HG03175 (cell line): Measurements from ENCODE around the gene UBE3D.
"Not testable (repeated sequence)": the region's sequence is repeated elsewhere in the genome, so short reads cannot be mapped to it uniquely, and the experiment has no call there.

Experiments
- ATAC-seq: cut with Tn5 transposase; IDR thresholded peaks from one replicate; pipeline ENCODE4 v1.9.1; 2021; ENCODE audit warnings: mild to moderate bottlenecking, moderate library complexity; ENCODE audit not compliant: unreplicated experiment

Gene UBE3D

GRCh38 chr6:83057705-83058321 is 7.8 kb downstream of the UBE3D start:
- peak; percentile 73 for ATAC-seq

- ATAC-seq, result peak; percentile 72
Observed at GRCh38 chr6:83055366-83055964, 10.2 kb downstream of the UBE3D start.

GRCh38 chr6:83053678-83054077 is 12.0 kb downstream of the UBE3D start:
- no peak for ATAC-seq

- no peak for ATAC-seq
Observed at GRCh38 chr6:83051377-83052172, 14.1 kb downstream of the UBE3D start.

- no peak for ATAC-seq
Observed at GRCh38 chr6:83047065-83047754, 18.4 kb downstream of the UBE3D start.

- ATAC-seq, result no peak
Observed at GRCh38 chr6:83044091-83044768, 21.4 kb downstream of the UBE3D start.

- no peak for ATAC-seq
Observed at GRCh38 chr6:83042467-83043053, 23.1 kb downstream of the UBE3D start.

- ATAC-seq, result no peak
Observed at GRCh38 chr6:83038246-83038645, 27.4 kb downstream of the UBE3D start.

GRCh38 chr6:83031689-83032088 is 34.0 kb downstream of the UBE3D start:
- ATAC-seq, result no peak

- ATAC-seq, result no peak
Observed at GRCh38 chr6:83019741-83020140, 45.9 kb downstream of the UBE3D start.

- ATAC-seq, result not testable (repeated sequence)
Observed at GRCh38 chr6:83011131-83011530, 54.5 kb downstream of the UBE3D start.

- no peak for ATAC-seq
Observed at GRCh38 chr6:83008626-83009025, 57.0 kb downstream of the UBE3D start.

GRCh38 chr6:83006270-83006905 is 59.3 kb downstream of the UBE3D start:
- ATAC-seq, result no peak

GRCh38 chr6:82996156-82996555 is 69.5 kb downstream of the UBE3D start:
- ATAC-seq, result no peak

- ATAC-seq, result no peak
Observed at GRCh38 chr6:82995066-82995465, 70.6 kb downstream of the UBE3D start.

- no peak for ATAC-seq
Observed at GRCh38 chr6:82989736-82990290, 75.8 kb downstream of the UBE3D start.

GRCh38 chr6:82988930-82989351 is 76.7 kb downstream of the UBE3D start:
- no peak for ATAC-seq

GRCh38 chr6:82987951-82988350 is 77.7 kb downstream of the UBE3D start:
- no peak for ATAC-seq

- no peak for ATAC-seq
Observed at GRCh38 chr6:82987416-82987815, 78.2 kb downstream of the UBE3D start.

GRCh38 chr6:82984720-82985119 is 80.9 kb downstream of the UBE3D start:
- no peak for ATAC-seq
